ENCODE measurements around the gene PFKM. TPM values are rescaled to one million over a fixed set of nuclear protein-coding genes. Genes with fewer than 3 reads are reported as not detected.

The PFKM gene
- total and polyA plus RNA-seq, 3 donors from 2014 or later = 99.6 to 190 (median 104) TPM

Small RNA genes lying within 50 kb of the gene (microRNA-seq; reads per million reads assigned to microRNA genes)
- gene MIR6505 (ENCODE audit: borderline number of aligned reads in 2 of 2, borderline replicate concordance in 1 of 2) = 3.5 to 4.8 reads per million in 2 donors

Small RNA genes lying within 50 kb of the gene (small RNA-seq; reads per million reads assigned to genes)
- gene MIR6505 (0.09 reads per million in 2 donors), gene RNU6-1203P (0 reads per million in 2 donors)

Other genes starting within 250 kb of the PFKM start
- gene VDR, start 214.4 kb upstream of the PFKM start, total RNA-seq = 1 to 10 TPM; 1.4 to 2.9 TPM
- 3.7 TPM for gene VDR, start 214.4 kb upstream of the PFKM start, polyA plus RNA-seq (ENCODE audit: insufficient read depth, low read depth, low replicate concordance)
- gene TMEM106C, start 155.8 kb upstream of the PFKM start, total RNA-seq = 10 to 100 TPM; 63.5 to 91.1 TPM
- 132 TPM for gene TMEM106C, start 155.8 kb upstream of the PFKM start, polyA plus RNA-seq (ENCODE audit: insufficient read depth, low read depth, low replicate concordance)
- 1 to 10 TPM; 1.8 to 8.0 TPM for gene COL2A1, start 114.9 kb upstream of the PFKM start, total RNA-seq
- gene COL2A1, start 114.9 kb upstream of the PFKM start, polyA plus RNA-seq (ENCODE audit: insufficient read depth, low read depth, low replicate concordance) = 2.8 TPM
- gene SENP1, start 13.3 kb upstream of the PFKM start, total RNA-seq = 100 to 1,000 TPM in 1 of 2 donors, 10 to 100 TPM in 1; 84.2 to 105 TPM
- gene SENP1, start 13.3 kb upstream of the PFKM start, polyA plus RNA-seq (ENCODE audit: insufficient read depth, low read depth, low replicate concordance) = 148 TPM
- gene ASB8, start 38.2 kb downstream of the PFKM start, total RNA-seq = 10 to 100 TPM; 34.7 to 55.4 TPM
- 46.8 TPM for gene ASB8, start 38.2 kb downstream of the PFKM start, polyA plus RNA-seq (ENCODE audit: insufficient read depth, low read depth, low replicate concordance)
- gene CCDC184, start 64.3 kb downstream of the PFKM start, total RNA-seq = 1 to 10 TPM; 6.9 to 8.0 TPM
- gene CCDC184, start 64.3 kb downstream of the PFKM start, polyA plus RNA-seq (ENCODE audit: insufficient read depth, low read depth, low replicate concordance) = 7.8 TPM
- gene OR10AD1, start 83.9 kb downstream of the PFKM start, total RNA-seq = not detected
- gene OR10AD1, start 83.9 kb downstream of the PFKM start, polyA plus RNA-seq (ENCODE audit: insufficient read depth, low read depth, low replicate concordance) = 0.66 TPM
- gene ZNF641, start 231.6 kb downstream of the PFKM start, total RNA-seq = 10 to 100 TPM; 40.1 to 53.3 TPM
- gene ZNF641, start 231.6 kb downstream of the PFKM start, polyA plus RNA-seq (ENCODE audit: insufficient read depth, low read depth, low replicate concordance) = 27.2 TPM

All from testis (tissue), 3 donors.